Pancreas (tissue), 10 donors: ENCODE data around the gene DMAP1. TPM values are rescaled to one million over a fixed set of nuclear protein-coding genes. Genes with fewer than 3 reads are reported as not detected.
A peak's percentile ranks its signal among the peaks of the same experiment; 100 is the strongest.

Experiments used
- ATAC-seq, 4 donors: fragments of 200-7000 bp; cut with Tn5 transposase; one replicate each; pipeline versions ENCODE4 v1.8.0 to v1.9.1; 2020; ENCODE audit warnings: mild to moderate bottlenecking in 4 of 4, moderate library complexity in 4 of 4
- DNase-seq, 6 donors: peaks; one replicate each; pipeline ENCODE4 v3.0.0-alpha.2; 2020
- FAIRE-seq: peaks from 2 replicates; lab custom pipeline; 2012; peaks lifted over from hg19 to GRCh38; lab: Jason Lieb, UNC
- H3K27ac ChIP-seq, 4 donors: fragments of 200-600 bp; sonication (generic); 1 replicate in 3 of 4; 2 replicates in 1 of 4; pipeline versions ENCODE4 v1.5.0 to v1.8.0; 2020
- H3K27me3 ChIP-seq, 4 donors: fragments of 200-600 bp; one replicate each; pipeline ENCODE4 v1.8.0; 2021
- H3K36me3 ChIP-seq, 3 donors: fragments of 200-600 bp; sonication (generic) in 1 of 3; one replicate each; pipeline versions ENCODE4 v1.5.0 to v1.8.0; 2020 to 2021
- H3K4me1 ChIP-seq, 3 donors: fragments of 200-600 bp; one replicate each; pipeline ENCODE4 v1.8.0; 2021
- H3K4me3 ChIP-seq, 4 donors: fragments of 200-600 bp; sonication (generic) in 2 of 4; one replicate each; pipeline versions ENCODE4 v1.5.0 to v1.8.0; 2020 to 2021
- H3K9me3 ChIP-seq, 4 donors: fragments of 200-600 bp; one replicate each; pipeline ENCODE4 v1.8.0; 2021
- CTCF ChIP-seq, 4 donors: fragments of 200-600 bp; sonication (generic) in 3 of 4; IDR thresholded peaks; one replicate each; pipeline versions ENCODE4 v1.5.0 to v1.8.0; 2021; ENCODE audit warnings: antibody characterized with exemption in 4 of 4
- WGBS, 2 donors: extraction: QIAGEN DNeasy Blood & Tissue Kit; methylation state at CpG; one replicate each; pipeline ENCODE4 v1.1.7; 2013; 5-methylcytosine and 5-hydroxymethylcytosine counted together
- intact Hi-C, 3 donors: fragments of 100-400 bp; cut with DNase I; formaldehyde crosslinking; loops; one replicate each; pipeline versions ENCODE4 v1.11.1 to v1.14.2; 2022
- polyA plus RNA-seq, 2 donors: library from polyadenylated mRNA; stranded (reverse); fragments of 200-250 nt; gene quantifications; one replicate each; pipeline ENCODE4 v1.2.3, GENCODE V29; 2013
- total RNA-seq, 6 donors: library from RNA; stranded (reverse); fragmentation: NEBNext Ultra II Directional in 4 of 6; extraction: Animal tissue kit (Norgen Biotek cat#: 25700) in 4 of 6; gene quantifications; one replicate each; pipeline versions ENCODE4 v1.2.1 to v1.2.4, GENCODE V29; 2021 to 2023
- donor health status: healthy with polysubstance abuse.
- donor health status: DM: no; HTN: no; CAD: no; lungs with moderate emphysema.
- donor health status: DM: no; HTN: no; CAD: no.
- donor health status: control.
- donor health status: control.
- donor health status: Bipolar disorder and iron deficiency.
- donor health status: DM: yes; HTN: yes; CAD: no.
- donor health status: DM: no; HTN: no; CAD: no.
- donor health status: DM: no; HTN: no; CAD: no.
- donor health status: DM: yes; HTN: yes; CAD: no.

The DMAP1 gene
- total and polyA plus RNA-seq, 8 donors: 18.1 to 149 (median 27.8) TPM

GRCh38 chr1:44239331-44239960, 26.2 kb downstream of the DMAP1 start:
- FAIRE-seq (no peak), ATAC-seq (peak in 1 of 4 donors; percentile 9), DNase-seq (peak in 1 of 6 donors; percentile 60)
- no peaks in the 10 kb centered on the region for H3K27me3 ChIP-seq
- 75 to 77% methylated on average over 8 of the region's 8 CpGs for WGBS, 2 donors
- H3K9me3 ChIP-seq: no peaks in the 10 kb centered on the region
- TF ChIP-seq CTCF (IDR thresholded peaks at IDR 0.05): no peak
- H3K27ac ChIP-seq: no peak overlapping the region
- intact Hi-C loops: no loop called here
- no peaks in the 10 kb centered on the region for H3K36me3 ChIP-seq
- H3K4me1 ChIP-seq: no peaks in the 10 kb centered on the region
- no peak overlapping the region for H3K4me3 ChIP-seq

- H3K4me3 ChIP-seq: no peak overlapping the region
- ATAC-seq: peak in 3 of 4 donors; percentile 9 to 38 (median 30)
- no peak overlapping the region for H3K27ac ChIP-seq
- no peaks in the 10 kb centered on the region for H3K9me3 ChIP-seq
- H3K4me1 ChIP-seq: no peaks in the 10 kb centered on the region
- 88 to 93% methylated on average over 3 of the region's 3 CpGs for WGBS, 2 donors
- intact Hi-C loops: no loop called here
- H3K36me3 ChIP-seq: no peaks in the 10 kb centered on the region
- H3K27me3 ChIP-seq: no peaks in the 10 kb centered on the region
- no peak for FAIRE-seq
- TF ChIP-seq CTCF (IDR thresholded peaks at IDR 0.05): no peak
- DNase-seq: peak in 2 of 6 donors; percentile 38 to 41
These were observed 26.7 kb downstream of the DMAP1 start for GRCh38 chr1:44239961-44240371.

GRCh38 chr1:44240802-44241671, 27.8 kb downstream of the DMAP1 start:
- intact Hi-C loops: no loop called here
- DNase-seq: peak in 1 of 6 donors; percentile 16
- no peak overlapping the region for H3K27ac ChIP-seq

GRCh38 chr1:44242746-44243145, 29.5 kb downstream of the DMAP1 start:
- H3K4me3 ChIP-seq: no peak overlapping the region
- no peak overlapping the region for H3K27ac ChIP-seq
- H3K36me3 ChIP-seq: no peaks in the 10 kb centered on the region
- intact Hi-C loops: no loop called here
- no peaks in the 10 kb centered on the region for H3K4me1 ChIP-seq
- no peaks in the 10 kb centered on the region for H3K9me3 ChIP-seq
- ATAC-seq (no peak), FAIRE-seq (no peak), DNase-seq (peak in 1 of 6 donors; percentile 29)
- 85 to 87% methylated on average over 14 to 16 of the region's 16 CpGs for WGBS, 2 donors
- H3K27me3 ChIP-seq: no peaks in the 10 kb centered on the region
- TF ChIP-seq CTCF (IDR thresholded peaks at IDR 0.05): no peak

More at GRCh38 chr1:44240802-44241671, 27.8 kb downstream of the DMAP1 start:
- WGBS, 2 donors: 82 to 83% methylated on average over 9 of the region's 9 CpGs
- H3K4me1 ChIP-seq: no peaks in the 10 kb centered on the region
- no peaks in the 10 kb centered on the region for H3K36me3 ChIP-seq
- H3K27me3 ChIP-seq: no peaks in the 10 kb centered on the region
- no peaks in the 10 kb centered on the region for H3K9me3 ChIP-seq
- FAIRE-seq (no peak), ATAC-seq (no peak)
- no peak for TF ChIP-seq CTCF (IDR thresholded peaks at IDR 0.05)
- H3K4me3 ChIP-seq: no peak overlapping the region
